ENCODE results near the gene PALMD. TPM values are rescaled to one million over a fixed set of nuclear protein-coding genes. Genes with fewer than 3 reads are reported as not detected.

The PALMD gene
- total RNA-seq, 2 donors from 2014 or later, result 80.7 to 104 TPM

GRCh38 chr1:99623554-99623953, 22.4 kb upstream of the PALMD start:
- intact Hi-C loops (cut with DNase I), result no loop called here
- no peak for ATAC-seq
- no peak for DNase-seq

DNA sequence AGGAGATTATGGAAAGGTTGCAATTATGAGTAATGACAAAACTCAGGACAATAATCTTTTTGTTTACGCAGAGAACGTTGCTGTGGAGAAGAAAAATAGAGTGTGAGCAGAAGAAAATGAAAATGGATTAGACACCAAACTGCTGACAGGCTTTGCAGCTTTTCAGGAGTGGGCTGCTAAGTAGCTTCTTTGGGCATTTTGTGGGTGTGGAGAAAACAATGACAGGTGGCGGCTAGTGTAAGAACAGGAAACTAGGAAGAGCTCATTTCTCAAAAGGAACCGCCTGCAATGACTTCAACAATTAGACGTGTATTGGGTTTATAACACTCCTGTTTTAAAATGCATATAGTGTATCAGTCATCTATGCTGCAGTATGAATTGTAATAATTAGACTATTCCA, 18.3 kb upstream of the PALMD start:
- no peak for ATAC-seq
- no peak for DNase-seq
- intact Hi-C loops (cut with DNase I), result no loop called here

GRCh38 chr1:99629164-99629563, 16.7 kb upstream of the PALMD start:
- ATAC-seq (no peak), DNase-seq (no peak)
- intact Hi-C loops (cut with DNase I), result no loop called here

- ATAC-seq, result no peak
- intact Hi-C loops (cut with DNase I), result loop anchor here in 1 of 2 donors (5.0 kb wide), 1 partner anchor 33 kb away; no protein-coding TSS in a partner anchor
These were observed 10.8 kb upstream of the PALMD start for GRCh38 chr1:99634971-99635624.

DNA sequence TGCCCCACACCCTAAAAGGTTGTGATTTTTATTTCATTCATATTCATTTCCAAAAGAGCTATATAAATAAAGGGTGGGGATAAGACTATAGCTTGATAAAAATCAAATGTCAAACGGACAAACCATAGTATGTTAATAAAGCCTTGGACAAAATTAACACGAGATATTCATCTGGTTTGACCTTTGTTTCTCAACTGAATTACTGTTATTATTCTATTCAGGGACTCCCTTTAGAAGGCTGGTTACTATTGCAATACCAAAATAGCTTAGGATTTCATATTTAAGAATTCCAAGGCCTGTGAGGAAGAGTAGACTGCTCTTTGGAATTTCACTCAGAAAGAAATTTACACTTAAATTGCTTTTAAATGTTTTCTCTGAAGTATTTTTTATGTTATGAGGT, 10.2 kb upstream of the PALMD start:
- intact Hi-C loops (cut with DNase I), result loop anchor here in 1 of 2 donors (5.0 kb wide), 1 partner anchor 33 kb away; no protein-coding TSS in a partner anchor
- no peak for DNase-seq
- no peak for ATAC-seq

More at GRCh38 chr1:99634971-99635624, 10.8 kb upstream of the PALMD start:
- DNase-seq, result no peak

DNA sequence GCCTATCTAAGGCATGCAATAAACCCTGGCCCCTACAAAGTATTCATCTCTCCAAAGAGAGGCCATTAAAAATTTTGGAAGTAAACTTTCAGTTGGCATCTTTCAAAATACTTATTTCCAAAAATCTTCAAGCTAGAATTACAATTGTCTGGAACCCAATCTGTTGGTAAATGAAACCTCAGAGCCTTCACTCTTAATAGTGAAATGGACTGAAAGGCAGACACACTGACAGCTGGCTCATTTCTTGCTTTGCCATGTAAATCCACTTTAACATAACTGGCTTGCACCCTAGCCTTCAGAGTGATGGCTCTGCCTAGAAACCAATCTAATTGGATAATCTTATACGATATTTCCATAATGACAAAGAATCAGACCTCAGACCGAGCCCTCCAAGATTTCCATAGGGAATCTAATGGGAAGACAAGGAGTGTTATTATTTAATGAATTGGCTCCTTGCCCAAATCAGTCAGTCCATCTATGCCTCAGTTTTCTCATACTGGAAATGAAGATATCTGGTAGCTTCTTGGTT, 9.2 kb upstream of the PALMD start:
- no peak for DNase-seq
- intact Hi-C loops (cut with DNase I), result loop anchor here in 1 of 2 donors (5.0 kb wide), 1 partner anchor 34 kb away; no protein-coding TSS in a partner anchor

GRCh38 chr1:99638853-99639252, 7.1 kb upstream of the PALMD start:
- DNase-seq (no peak), ATAC-seq (peak in 1 of 2 donors; percentile 25)
- intact Hi-C loops (cut with DNase I), result loop anchor here in 1 of 2 donors (5.0 kb wide), 1 partner anchor 37 kb away; no protein-coding TSS in a partner anchor

More for the DNA sequence above, 9.2 kb upstream of the PALMD start:
- ATAC-seq, result no peak

DNA sequence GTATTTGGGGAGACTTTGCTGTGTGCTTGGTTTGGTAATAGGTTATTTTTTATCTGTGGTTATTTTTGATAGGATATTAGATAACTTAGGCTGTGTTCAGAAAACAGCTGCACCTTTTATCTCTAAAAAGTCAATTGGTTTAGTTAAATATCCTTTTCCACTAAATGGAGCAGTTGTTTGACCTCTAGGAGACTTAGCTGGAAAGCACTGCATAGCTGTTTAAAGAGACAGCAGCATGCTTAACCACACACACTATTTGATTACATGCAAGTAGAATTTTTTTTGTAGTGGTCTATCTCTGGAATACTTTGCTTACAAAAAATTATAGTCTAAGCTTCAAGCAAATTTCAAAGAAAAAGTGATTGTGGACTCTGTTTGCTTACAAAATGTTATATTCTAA, 6.5 kb upstream of the PALMD start:
- intact Hi-C loops (cut with DNase I), result loop anchor here in 1 of 2 donors (5.0 kb wide), 1 partner anchor 37 kb away; no protein-coding TSS in a partner anchor
- ATAC-seq (no peak), DNase-seq (no peak)

DNA sequence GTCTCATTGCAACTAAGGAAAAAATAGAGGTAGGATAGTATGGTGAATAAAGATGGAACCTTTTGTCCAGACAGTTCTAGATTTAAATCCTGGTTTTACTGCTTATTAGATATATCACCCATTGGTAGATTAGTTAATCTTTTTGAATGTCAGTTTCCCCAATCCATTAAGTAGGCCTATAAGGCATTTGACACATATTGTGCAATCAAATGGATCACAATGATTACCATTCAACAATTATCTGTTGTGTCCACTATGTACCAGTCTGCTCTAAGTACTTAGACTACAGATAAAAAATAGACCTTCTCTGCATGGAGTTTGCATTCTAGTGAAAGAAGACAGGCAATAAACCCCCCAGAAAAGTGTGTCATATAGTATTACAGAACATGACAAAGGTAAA, 6.0 kb upstream of the PALMD start:
- intact Hi-C loops (cut with DNase I), result loop anchor here in 1 of 2 donors (5.0 kb wide), 1 partner anchor 38 kb away; no protein-coding TSS in a partner anchor
- DNase-seq, result no peak
- ATAC-seq, result no peak

- DNase-seq (no peak), ATAC-seq (no peak)
- intact Hi-C loops (cut with DNase I), result no loop called here
These were observed 5.2 kb upstream of the PALMD start for GRCh38 chr1:99640672-99641071.

GRCh38 chr1:99641558-99641957, 4.4 kb upstream of the PALMD start:
- intact Hi-C loops (cut with DNase I), result no loop called here
- DNase-seq (no peak), ATAC-seq (no peak)

GRCh38 chr1:99642053-99642452, 3.9 kb upstream of the PALMD start:
- intact Hi-C loops (cut with DNase I), result no loop called here
- DNase-seq (no peak), ATAC-seq (no peak)

- intact Hi-C loops (cut with DNase I), result no loop called here
- ATAC-seq, result no peak
These were observed 2.7 kb upstream of the PALMD start for GRCh38 chr1:99643021-99643779.

DNA sequence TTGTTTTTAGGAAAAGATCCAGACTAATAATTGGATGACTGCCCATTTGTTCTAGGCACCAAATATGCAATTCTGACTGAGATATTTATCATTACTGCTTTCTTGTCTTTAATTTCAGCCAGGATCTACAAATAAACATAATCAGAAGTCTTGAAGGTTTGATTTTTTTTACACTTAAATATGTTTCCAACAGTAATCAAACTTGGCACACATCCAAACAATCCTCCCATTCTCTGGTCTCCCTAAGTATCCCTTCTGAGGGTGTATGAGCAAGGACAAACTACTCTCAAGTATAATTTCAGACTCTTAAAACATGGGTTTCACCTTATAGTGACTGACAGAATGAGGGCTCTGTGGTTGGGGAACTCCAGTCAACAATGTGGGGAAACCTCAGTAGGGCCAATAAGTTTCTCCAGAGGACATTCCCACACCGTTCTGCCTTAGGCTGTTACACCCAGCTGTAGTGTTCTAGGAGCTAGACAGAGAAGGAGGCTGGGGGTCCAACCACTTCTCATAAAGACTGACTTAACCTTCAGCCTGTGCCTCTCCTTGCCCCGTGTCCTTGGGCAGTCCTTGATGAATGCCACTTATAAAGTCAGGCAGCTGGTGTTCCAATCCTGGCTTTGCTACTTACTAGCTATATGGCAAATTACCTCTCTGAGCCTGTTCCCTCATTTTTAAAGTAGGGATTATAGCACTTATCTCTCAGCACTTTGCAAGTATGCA, 1.5 kb upstream of the PALMD start:
- no peak for DNase-seq
- no peak for ATAC-seq
- intact Hi-C loops (cut with DNase I), result loop anchor here in 1 of 2 donors (5.0 kb wide), 3 partner anchors 43 to 112 kb away; no protein-coding TSS in a partner anchor

More at GRCh38 chr1:99643021-99643779, 2.7 kb upstream of the PALMD start:
- DNase-seq, result no peak

GRCh38 chr1:99645203-99645602, 710 bp upstream of the PALMD start:
- peak; percentile 53 to 76 for ATAC-seq
- peak; percentile 71 for DNase-seq

GRCh38 chr1:99646868-99647267, 955 bp downstream of the PALMD start:
- intact Hi-C loops (cut with DNase I), result loop anchor here in 1 of 2 donors (5.0 kb wide), 3 partner anchors 40 to 115 kb away; no protein-coding TSS in a partner anchor
- ATAC-seq, result no peak
- no peak for DNase-seq

More at GRCh38 chr1:99645203-99645602, 710 bp upstream of the PALMD start:
- intact Hi-C loops (cut with DNase I), result loop anchor here in 1 of 2 donors (5.0 kb wide), 3 partner anchors 42 to 113 kb away; no protein-coding TSS in a partner anchor

- ATAC-seq, result peak; percentile 45 to 53
- peak; percentile 34 for DNase-seq
- intact Hi-C loops (cut with DNase I), result loop anchor here in 1 of 2 donors (5.0 kb wide), 3 partner anchors 40 to 115 kb away; no protein-coding TSS in a partner anchor
These were observed 1.6 kb downstream of the PALMD start for GRCh38 chr1:99647490-99647889.

GRCh38 chr1:99648107-99648506, 2.2 kb downstream of the PALMD start:
- intact Hi-C loops (cut with DNase I), result loop anchor here in 1 of 2 donors (5.0 kb wide), 3 partner anchors 39 to 116 kb away; no protein-coding TSS in a partner anchor
- peak; percentile 73 to 78 for ATAC-seq
- DNase-seq, result peak; percentile 77

DNA sequence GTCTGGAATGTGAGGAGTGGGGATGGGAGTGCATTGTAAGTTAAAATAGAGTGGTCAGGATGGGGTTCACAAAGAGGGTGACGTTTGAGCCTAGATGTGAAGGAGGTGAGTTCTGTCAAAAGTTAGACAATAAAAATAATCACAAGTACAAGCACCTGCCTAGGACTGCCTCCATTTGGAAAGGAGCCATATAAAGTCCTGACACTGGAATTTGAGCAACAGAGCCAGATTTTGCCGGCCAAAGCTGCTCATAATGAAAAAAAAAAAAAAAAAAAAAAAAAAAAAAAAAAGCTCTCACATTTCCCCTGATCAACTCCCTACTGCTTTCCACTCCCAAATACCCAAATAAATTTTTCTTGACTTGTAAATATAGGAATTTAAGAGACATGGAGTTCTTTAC, 4.1 kb downstream of the PALMD start:
- intact Hi-C loops (cut with DNase I), result no loop called here
- DNase-seq (no peak), ATAC-seq (no peak)
